Measurements from ENCODE around the gene MGLL. TPM values are rescaled to one million over a fixed set of nuclear protein-coding genes. Genes with fewer than 3 reads are reported as not detected.

The MGLL gene
- total RNA-seq, 4 donors from 2014 or later = 12.6 to 44.8 (median 32.3) TPM

DNA sequence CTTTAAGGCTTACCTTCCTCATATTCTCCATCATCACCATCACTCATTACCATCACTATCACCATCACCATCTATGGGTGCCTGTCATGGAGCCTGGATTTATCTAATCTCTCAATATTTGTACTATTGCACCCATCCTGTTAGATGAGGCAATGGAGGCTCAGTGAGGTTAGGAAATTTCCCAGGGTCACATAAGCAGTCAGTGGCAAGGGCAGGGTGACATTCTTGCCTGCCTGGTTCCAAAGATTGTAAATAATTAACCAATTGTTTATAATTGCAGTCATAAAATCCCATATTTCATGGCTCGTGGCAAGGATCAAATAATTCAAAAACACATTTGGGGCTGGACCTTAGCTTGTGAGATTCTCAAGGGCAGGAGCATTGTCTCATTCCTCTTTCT is 55.2 kb downstream of the MGLL start:
- TF ChIP-seq POLR2A (IDR thresholded peaks at IDR 0.05) (no peak), CTCF (IDR thresholded peaks at IDR 0.05) (no peak)
- no peaks in the 10 kb centered on the region for H3K36me3 ChIP-seq
- no peak for DNase-seq
- no peaks in the 10 kb centered on the region for H3K27me3 ChIP-seq
- no peak overlapping the region for H3K27ac ChIP-seq
- peaks cover 0 to 7% of the 10 kb centered on the region in 2 donors for H3K4me1 ChIP-seq
- H3K4me3 ChIP-seq = no peak overlapping the region
- H3K9me3 ChIP-seq = peaks cover 0 to 13% of the 10 kb centered on the region in 2 donors
- intact Hi-C loops (cut with DNase I; ENCODE audit: low total_unique reads) = no loop called here

DNA sequence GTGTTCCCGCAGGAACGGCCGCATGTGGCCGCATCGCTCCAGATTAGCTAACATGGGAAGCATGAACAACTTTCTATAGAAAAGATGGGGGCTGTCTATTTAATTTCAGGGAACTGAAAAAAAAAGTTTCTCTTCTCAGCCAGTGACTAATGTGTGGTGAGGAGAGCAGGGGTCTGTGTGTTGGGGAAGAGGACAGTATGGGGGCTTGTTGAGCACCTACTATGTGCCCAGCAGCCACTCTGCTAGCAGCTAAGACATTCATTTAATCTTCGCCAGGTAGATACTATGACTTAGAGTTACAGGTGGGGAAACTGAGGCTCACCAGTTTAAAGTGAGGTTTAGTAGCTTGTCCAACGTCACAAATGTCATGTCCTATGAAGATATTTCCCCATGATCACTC is 56.6 kb downstream of the MGLL start:
- TF ChIP-seq CTCF (IDR thresholded peaks at IDR 0.05) (no peak), POLR2A (IDR thresholded peaks at IDR 0.05) (no peak)
- no peak for DNase-seq
- no peak overlapping the region for H3K4me3 ChIP-seq
- peaks cover 0 to 7% of the 10 kb centered on the region in 2 donors for H3K4me1 ChIP-seq
- no peak overlapping the region for H3K27ac ChIP-seq
- H3K27me3 ChIP-seq = no peaks in the 10 kb centered on the region
- intact Hi-C loops (cut with DNase I; ENCODE audit: low total_unique reads) = no loop called here
- H3K36me3 ChIP-seq = no peaks in the 10 kb centered on the region
- H3K9me3 ChIP-seq = peaks cover 0 to 13% of the 10 kb centered on the region in 2 donors

DNA sequence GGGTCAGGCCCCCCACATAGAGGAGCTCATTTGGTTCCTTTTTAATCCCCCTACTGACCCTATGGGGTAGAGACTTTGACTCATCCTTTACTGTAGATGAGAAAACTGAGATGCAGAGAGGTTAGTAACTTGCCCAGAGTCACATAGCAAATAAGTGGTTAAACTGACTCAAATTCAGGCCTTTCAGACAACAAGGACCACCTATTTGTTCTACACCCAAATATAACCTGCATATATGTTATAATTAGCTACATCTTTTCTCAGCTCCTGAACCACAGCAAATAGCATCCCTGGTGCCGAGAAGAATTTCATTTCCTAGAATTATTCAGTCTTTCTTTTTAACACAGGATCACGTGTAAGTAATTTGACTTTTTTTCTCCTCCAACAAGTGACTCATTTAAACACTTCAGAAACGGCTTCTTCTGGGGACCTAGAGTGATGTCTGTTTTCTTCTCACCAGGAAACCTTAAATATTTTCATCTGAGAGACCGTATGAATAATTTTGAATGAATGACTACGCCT is 57.4 kb downstream of the MGLL start:
- intact Hi-C loops (cut with DNase I; ENCODE audit: low total_unique reads) = no loop called here

DNA sequence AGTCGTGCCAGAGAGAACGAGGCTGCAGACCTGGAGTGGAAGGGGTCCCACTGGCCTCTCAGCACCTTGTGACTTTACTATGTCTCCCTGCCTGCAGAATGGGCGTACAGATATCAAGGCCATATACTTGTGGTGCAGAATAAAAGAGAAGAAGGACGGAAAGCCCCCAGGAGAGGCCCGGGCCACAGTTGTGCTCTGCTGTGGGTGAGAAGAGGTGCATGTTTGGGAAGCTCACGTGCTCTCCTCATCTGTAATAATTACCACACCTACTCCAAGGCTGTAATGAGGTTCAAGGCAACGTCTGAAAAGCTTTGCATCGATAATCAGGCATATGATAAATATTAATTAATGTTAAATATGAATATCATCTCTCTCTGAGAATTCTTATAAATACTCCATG is 58.0 kb downstream of the MGLL start:
- intact Hi-C loops (cut with DNase I; ENCODE audit: low total_unique reads) = no loop called here
- H3K4me1 ChIP-seq = peaks cover 0 to 7% of the 10 kb centered on the region in 2 donors
- no peak for DNase-seq

More for the DNA sequence above, 57.4 kb downstream of the MGLL start:
- H3K4me1 ChIP-seq = peaks cover 0 to 7% of the 10 kb centered on the region in 2 donors
- no peak overlapping the region for H3K27ac ChIP-seq
- H3K27me3 ChIP-seq = no peaks in the 10 kb centered on the region
- no peak overlapping the region for H3K4me3 ChIP-seq
- no peak for DNase-seq
- peaks cover 0 to 13% of the 10 kb centered on the region in 2 donors for H3K9me3 ChIP-seq
- no peaks in the 10 kb centered on the region for H3K36me3 ChIP-seq
- TF ChIP-seq CTCF (IDR thresholded peaks at IDR 0.05) = no peak
- no peak for TF ChIP-seq POLR2A (IDR thresholded peaks at IDR 0.05)

GRCh38 chr3:127763816-127764215 is 58.5 kb downstream of the MGLL start:
- intact Hi-C loops (cut with DNase I; ENCODE audit: low total_unique reads) = no loop called here
- Histone ChIP-seq H3K4me3 (no peak overlapping the region), H3K27me3 (no peaks in the 10 kb centered on the region), H3K27ac (no peak overlapping the region), H3K36me3 (no peaks in the 10 kb centered on the region), H3K4me1 (peaks cover 0 to 7% of the 10 kb centered on the region in 2 donors), H3K9me3 (peaks cover 0 to 11% of the 10 kb centered on the region in 2 donors)
- no peak for DNase-seq
- TF ChIP-seq POLR2A (IDR thresholded peaks at IDR 0.05) (no peak), CTCF (IDR thresholded peaks at IDR 0.05) (no peak)

More for the DNA sequence above, 58.0 kb downstream of the MGLL start:
- no peak for TF ChIP-seq POLR2A (IDR thresholded peaks at IDR 0.05)
- no peak for TF ChIP-seq CTCF (IDR thresholded peaks at IDR 0.05)
- Histone ChIP-seq H3K27me3 (no peaks in the 10 kb centered on the region), H3K4me3 (no peak overlapping the region), H3K36me3 (no peaks in the 10 kb centered on the region), H3K9me3 (peaks cover 0 to 13% of the 10 kb centered on the region in 2 donors), H3K27ac (no peak overlapping the region)
